Measurements from ENCODE around the gene NAXE. TPM values are rescaled to one million over a fixed set of nuclear protein-coding genes. Genes with fewer than 3 reads are reported as not detected.
"Not testable (repeated sequence)": the region's sequence is repeated elsewhere in the genome, so short reads cannot be mapped to it uniquely, and the experiment has no call there.

NAXE gene
- 97.7 and 126 TPM in 2 replicates for total RNA-seq

- DNase-seq (ENCODE audit: low read depth, low spot score), result no peak
Observed at GRCh38 chr1:156591432-156592157, at the start of gene NAXE. Gene NAXE (plus strand): TSS chr1:156591776. CDS start chr1:156591805, 29 bp downstream.

- DNase-seq (ENCODE audit: low read depth, low spot score), result no peak
Observed at GRCh38 chr1:156543066-156543465, 48.5 kb upstream of the NAXE start.

GRCh38 chr1:156544592-156545102 lies 46.9 kb upstream of the NAXE start:
- no peak for DNase-seq (ENCODE audit: low read depth, low spot score)

GRCh38 chr1:156546267-156546666 lies 45.3 kb upstream of the NAXE start:
- DNase-seq (ENCODE audit: low read depth, low spot score), result no peak

- DNase-seq (ENCODE audit: low read depth, low spot score), result no peak
Observed at GRCh38 chr1:156547434-156547833, 44.1 kb upstream of the NAXE start.

- DNase-seq (ENCODE audit: low read depth, low spot score), result no peak
Observed at GRCh38 chr1:156547982-156548381, 43.6 kb upstream of the NAXE start.

GRCh38 chr1:156549390-156549789 lies 42.2 kb upstream of the NAXE start:
- no peak for DNase-seq (ENCODE audit: low read depth, low spot score)

- no peak for DNase-seq (ENCODE audit: low read depth, low spot score)
Observed at GRCh38 chr1:156549831-156550230, 41.7 kb upstream of the NAXE start.

GRCh38 chr1:156550346-156550745 lies 41.2 kb upstream of the NAXE start:
- DNase-seq (ENCODE audit: low read depth, low spot score), result no peak

GRCh38 chr1:156551066-156551643 lies 40.4 kb upstream of the NAXE start:
- no peak for DNase-seq (ENCODE audit: low read depth, low spot score)

- DNase-seq (ENCODE audit: low read depth, low spot score), result no peak
Observed at GRCh38 chr1:156551869-156552268, 39.7 kb upstream of the NAXE start.

GRCh38 chr1:156552518-156552917 lies 39.1 kb upstream of the NAXE start:
- no peak for DNase-seq (ENCODE audit: low read depth, low spot score)

- DNase-seq (ENCODE audit: low read depth, low spot score), result not testable (repeated sequence)
Observed at GRCh38 chr1:156552937-156553336, 38.6 kb upstream of the NAXE start.

- DNase-seq (ENCODE audit: low read depth, low spot score), result no peak
Observed at GRCh38 chr1:156553860-156554485, 37.6 kb upstream of the NAXE start.

- DNase-seq (ENCODE audit: low read depth, low spot score), result no peak
Observed at GRCh38 chr1:156554971-156555370, 36.6 kb upstream of the NAXE start.

- DNase-seq (ENCODE audit: low read depth, low spot score), result no peak
Observed at GRCh38 chr1:156555715-156556114, 35.9 kb upstream of the NAXE start.

- no peak for DNase-seq (ENCODE audit: low read depth, low spot score)
Observed at GRCh38 chr1:156556354-156556753, 35.2 kb upstream of the NAXE start.

GRCh38 chr1:156559086-156559796 lies 32.3 kb upstream of the NAXE start:
- no peak for DNase-seq (ENCODE audit: low read depth, low spot score)

GRCh38 chr1:156559797-156560385 lies 31.7 kb upstream of the NAXE start:
- no peak for DNase-seq (ENCODE audit: low read depth, low spot score)

GRCh38 chr1:156560585-156561163 lies 30.9 kb upstream of the NAXE start:
- DNase-seq (ENCODE audit: low read depth, low spot score), result no peak

- no peak for DNase-seq (ENCODE audit: low read depth, low spot score)
Observed at GRCh38 chr1:156565519-156565918, 26.1 kb upstream of the NAXE start.
